NB4 (cell line): ENCODE measurements around the gene CCDC28B.

ENCODE experiments used
- TF ChIP-seq, protein P1 (sequence below): IDR thresholded peaks from 2 replicates; pipeline ENCODE4 v1.6.1; 2011; ENCODE audit warnings: low read depth, low read length
- TF ChIP-seq, protein P2 (sequence below): IDR thresholded peaks from one replicate; pipeline ENCODE4 v1.5.1; 2012; ENCODE audit warnings: low read depth, low read length

DNA sequence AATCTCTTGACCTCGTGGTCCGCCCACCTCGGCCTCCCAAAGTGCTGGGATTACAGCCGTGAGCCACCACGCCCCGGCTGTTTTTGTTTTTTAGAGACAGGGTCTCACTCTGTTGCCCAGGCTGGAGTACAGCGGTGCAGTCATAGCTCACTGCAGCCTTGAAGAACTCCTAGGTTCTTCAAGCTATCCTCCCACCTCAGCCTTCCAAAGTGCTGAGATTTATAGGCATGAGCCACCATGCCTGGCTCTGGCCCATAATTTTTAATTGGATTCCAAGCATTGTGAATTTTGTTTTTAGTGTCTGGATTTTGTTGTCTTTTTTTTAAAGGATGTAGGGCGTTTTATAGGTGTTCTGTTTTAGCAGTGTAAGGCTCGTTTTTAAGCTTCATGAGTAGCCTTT lies 49.5 kb upstream of the CCDC28B start:
- TF ChIP-seq, protein P1, sequence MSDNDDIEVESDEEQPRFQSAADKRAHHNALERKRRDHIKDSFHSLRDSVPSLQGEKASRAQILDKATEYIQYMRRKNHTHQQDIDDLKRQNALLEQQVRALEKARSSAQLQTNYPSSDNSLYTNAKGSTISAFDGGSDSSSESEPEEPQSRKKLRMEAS: no peak
- TF ChIP-seq, protein P2, sequence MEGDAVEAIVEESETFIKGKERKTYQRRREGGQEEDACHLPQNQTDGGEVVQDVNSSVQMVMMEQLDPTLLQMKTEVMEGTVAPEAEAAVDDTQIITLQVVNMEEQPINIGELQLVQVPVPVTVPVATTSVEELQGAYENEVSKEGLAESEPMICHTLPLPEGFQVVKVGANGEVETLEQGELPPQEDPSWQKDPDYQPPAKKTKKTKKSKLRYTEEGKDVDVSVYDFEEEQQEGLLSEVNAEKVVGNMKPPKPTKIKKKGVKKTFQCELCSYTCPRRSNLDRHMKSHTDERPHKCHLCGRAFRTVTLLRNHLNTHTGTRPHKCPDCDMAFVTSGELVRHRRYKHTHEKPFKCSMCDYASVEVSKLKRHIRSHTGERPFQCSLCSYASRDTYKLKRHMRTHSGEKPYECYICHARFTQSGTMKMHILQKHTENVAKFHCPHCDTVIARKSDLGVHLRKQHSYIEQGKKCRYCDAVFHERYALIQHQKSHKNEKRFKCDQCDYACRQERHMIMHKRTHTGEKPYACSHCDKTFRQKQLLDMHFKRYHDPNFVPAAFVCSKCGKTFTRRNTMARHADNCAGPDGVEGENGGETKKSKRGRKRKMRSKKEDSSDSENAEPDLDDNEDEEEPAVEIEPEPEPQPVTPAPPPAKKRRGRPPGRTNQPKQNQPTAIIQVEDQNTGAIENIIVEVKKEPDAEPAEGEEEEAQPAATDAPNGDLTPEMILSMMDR: no peak
